Esophagus squamous epithelium (tissue), 5 donors: ENCODE measurements around the gene RUNDC1. TPM values are rescaled to one million over a fixed set of nuclear protein-coding genes. Genes with fewer than 3 reads are reported as not detected.

Experiments
- DNase-seq: peaks from one replicate; lab custom pipeline; 2025; lab: John Stamatoyannopoulos, UW
- H3K27ac ChIP-seq, 4 donors: fragments of 200-600 bp; sonication (generic); one replicate each; pipeline ENCODE4 v1.5.1; 2016 to 2019; ENCODE audit warnings: mild to moderate bottlenecking in 1 of 4
- H3K27me3 ChIP-seq, 4 donors: fragments of 200-600 bp; sonication (generic); 1 replicate in 3 of 4; 2 replicates in 1 of 4; pipeline versions ENCODE4 v1.5.1 to v1.6.0; 2017 to 2021; ENCODE audit warnings: antibody characterized with exemption in 1 of 4
- H3K36me3 ChIP-seq, 3 donors: fragments of 200-600 bp; sonication (generic); one replicate each; pipeline ENCODE4 v1.5.1; 2016 to 2019
- H3K4me1 ChIP-seq, 3 donors: fragments of 200-600 bp; sonication (generic); one replicate each; pipeline ENCODE4 v1.5.1; 2017 to 2019
- H3K4me3 ChIP-seq, 4 donors: fragments of 200-600 bp; sonication (generic); 1 replicate in 3 of 4; 2 replicates in 1 of 4; pipeline ENCODE4 v1.5.1; 2016 to 2019; ENCODE audit warnings: mild to moderate bottlenecking in 2 of 4, moderate library complexity in 1 of 4
- H3K9me3 ChIP-seq, 3 donors: fragments of 200-600 bp; sonication (generic); one replicate each; pipeline ENCODE4 v1.5.1; 2016 to 2019
- CTCF ChIP-seq, 6 experiments: fragments of 450-650 bp in 4 of 6; fragments of 200-600 bp in 2 of 6; sonication (generic) in 2 of 6; IDR thresholded peaks; one replicate each; pipeline ENCODE4 v1.5.1; 2016 to 2019; ENCODE audit warnings: antibody characterized with exemption in 6 of 6, mild to moderate bottlenecking in 4 of 6, moderate library complexity in 4 of 6
- POLR2A ChIP-seq, 4 donors: fragments of 450-650 bp; IDR thresholded peaks; one replicate each; pipeline ENCODE4 v1.6.1; 2017; ENCODE audit warnings: antibody characterized with exemption in 4 of 4, mild to moderate bottlenecking in 4 of 4, moderate library complexity in 3 of 4
- WGBS, 2 donors: methylation state at CpG; one replicate each; pipeline ENCODE4 v1.1.5; 2018; 5-methylcytosine and 5-hydroxymethylcytosine counted together
- intact Hi-C: fragments of 100-400 bp; cut with DNase I; formaldehyde crosslinking; loops from one replicate; pipeline ENCODE4 v1.15.0; 2022
- total RNA-seq, 4 donors: library from RNA; depleted of rRNA; stranded (reverse); fragments of >200 nt; gene quantifications; one replicate each; pipeline ENCODE4 v1.1.0, GENCODE V29; 2016
- donor health status: DM: yes; HTN: yes; CAD: no.

RUNDC1 gene
- total RNA-seq, 4 donors from 2014 or later = 7.4 to 9.8 (median 8.5) TPM

- Histone ChIP-seq H3K27ac (peak overlapping the region in 3 of 4 donors; percentile 53 to 87 (median 81)), H3K9me3 (no peaks in the 10 kb centered on the region)
- intact Hi-C loops = loop anchor here (10.0 kb wide), 1 partner anchor 99 kb away; the partner anchor contains the start of gene BRCA1
These were observed 45.6 kb downstream of the RUNDC1 start for GRCh38 chr17:43025766-43026537.

DNA sequence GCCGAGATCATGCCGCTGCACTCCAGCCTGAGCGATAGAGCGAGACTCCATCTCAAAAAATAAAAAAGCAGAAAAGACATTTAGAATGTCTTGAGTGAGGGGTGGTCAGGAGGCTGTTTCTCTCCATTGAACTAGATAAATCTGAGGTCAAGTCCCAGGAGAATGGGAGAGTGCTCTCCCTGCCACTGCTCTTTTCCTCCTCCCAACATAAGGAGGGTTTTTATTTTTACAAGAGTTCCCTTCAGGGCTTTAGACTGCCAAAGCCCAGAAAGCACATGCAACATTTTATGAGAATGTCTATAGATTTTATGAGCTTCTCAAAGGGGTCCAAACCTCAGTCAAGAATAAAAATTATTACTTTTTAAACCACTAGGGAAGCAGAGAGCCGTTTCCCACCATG, 46.2 kb downstream of the RUNDC1 start:
- Histone ChIP-seq H3K4me1 (peaks cover 8 to 25% (median 9%) of the 10 kb centered on the region in 3 donors), H3K4me3 (no peak overlapping the region), H3K27me3 (no peaks in the 10 kb centered on the region), H3K27ac (no peak overlapping the region), H3K36me3 (no peaks in the 10 kb centered on the region), H3K9me3 (no peaks in the 10 kb centered on the region)
- intact Hi-C loops = loop anchor here (10.0 kb wide), 1 partner anchor 98 kb away; the partner anchor contains the start of gene BRCA1
- DNase-seq = no peak
- WGBS, 2 donors = 77 to 78% methylated on average over 5 of the region's 5 CpGs
- TF ChIP-seq CTCF (IDR thresholded peaks at IDR 0.05) = no peak
- no peak for TF ChIP-seq POLR2A (IDR thresholded peaks at IDR 0.05)

More at GRCh38 chr17:43025766-43026537, 45.6 kb downstream of the RUNDC1 start:
- WGBS, 2 donors = 66 to 71% methylated on average over 9 to 15 of the region's 16 CpGs
- no peak for DNase-seq
- no peak for TF ChIP-seq CTCF (IDR thresholded peaks at IDR 0.05)
- TF ChIP-seq POLR2A (IDR thresholded peaks at IDR 0.05) = no peak
- Histone ChIP-seq H3K4me1 (peaks cover 9 to 32% (median 9%) of the 10 kb centered on the region in 3 donors), H3K4me3 (no peak overlapping the region), H3K36me3 (no peaks in the 10 kb centered on the region), H3K27me3 (no peaks in the 10 kb centered on the region)

- intact Hi-C loops = loop anchor here (10.0 kb wide), 1 partner anchor 97 kb away; the partner anchor contains the start of gene BRCA1
- peaks cover 8 to 24% (median 9%) of the 10 kb centered on the region in 3 donors for H3K4me1 ChIP-seq
- WGBS, 2 donors = 66 to 88% methylated on average over 3 to 9 of the region's 9 CpGs
These were observed 47.0 kb downstream of the RUNDC1 start for GRCh38 chr17:43027091-43028032.

GRCh38 chr17:43028221-43028861, 48.0 kb downstream of the RUNDC1 start:
- intact Hi-C loops = loop anchor here (10.0 kb wide), 1 partner anchor 96 kb away; the partner anchor contains the start of gene BRCA1
- no peak for DNase-seq
- no peaks in the 10 kb centered on the region for H3K9me3 ChIP-seq
- H3K27ac ChIP-seq = no peak overlapping the region
- no peaks in the 10 kb centered on the region for H3K27me3 ChIP-seq
- WGBS, 2 donors = 60 to 70% methylated on average over 3 to 7 of the region's 17 CpGs
- no peak for TF ChIP-seq CTCF (IDR thresholded peaks at IDR 0.05)
- TF ChIP-seq POLR2A (IDR thresholded peaks at IDR 0.05) = no peak
- no peaks in the 10 kb centered on the region for H3K36me3 ChIP-seq
- H3K4me3 ChIP-seq = no peak overlapping the region
- peaks cover 4 to 17% (median 9%) of the 10 kb centered on the region in 3 donors for H3K4me1 ChIP-seq

More at GRCh38 chr17:43027091-43028032, 47.0 kb downstream of the RUNDC1 start:
- no peak for DNase-seq
- TF ChIP-seq CTCF (IDR thresholded peaks at IDR 0.05) = no peak
- TF ChIP-seq POLR2A (IDR thresholded peaks at IDR 0.05) = no peak
- Histone ChIP-seq H3K9me3 (no peaks in the 10 kb centered on the region), H3K4me3 (no peak overlapping the region), H3K36me3 (no peaks in the 10 kb centered on the region), H3K27me3 (no peaks in the 10 kb centered on the region), H3K27ac (no peak overlapping the region)
